ENCODE results near the gene PLCL2.

DNA sequence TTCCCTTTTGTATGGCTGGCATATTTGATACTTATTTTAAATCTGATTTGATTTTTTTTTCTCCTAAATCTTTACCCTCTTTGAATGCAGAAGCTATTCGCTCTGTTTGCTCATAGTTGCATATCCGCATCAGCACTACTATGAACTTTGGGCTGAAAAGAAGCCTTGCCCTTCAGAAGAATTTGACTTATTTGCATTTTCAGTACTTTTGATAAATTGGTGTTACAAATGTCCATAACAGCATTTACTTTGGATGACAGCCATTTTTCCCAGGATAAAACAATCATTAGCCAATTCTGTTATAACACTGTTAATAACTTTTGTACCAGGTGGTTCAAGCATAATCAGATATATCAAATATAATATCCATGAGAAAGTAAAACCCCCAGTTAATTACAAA is 129.5 kb downstream of the PLCL2 start:
- TF ChIP-seq CTCF (conservative IDR thresholded peaks at IDR 0.05; ENCODE audit: low read depth, low read length) (no peak), EZH2 (IDR thresholded peaks at IDR 0.05; ENCODE audit: borderline replicate concordance, low read depth, low read length, poor library complexity, severe bottlenecking) (no peak)
